Measurements from ENCODE around the gene MARCHF3.

DNA sequence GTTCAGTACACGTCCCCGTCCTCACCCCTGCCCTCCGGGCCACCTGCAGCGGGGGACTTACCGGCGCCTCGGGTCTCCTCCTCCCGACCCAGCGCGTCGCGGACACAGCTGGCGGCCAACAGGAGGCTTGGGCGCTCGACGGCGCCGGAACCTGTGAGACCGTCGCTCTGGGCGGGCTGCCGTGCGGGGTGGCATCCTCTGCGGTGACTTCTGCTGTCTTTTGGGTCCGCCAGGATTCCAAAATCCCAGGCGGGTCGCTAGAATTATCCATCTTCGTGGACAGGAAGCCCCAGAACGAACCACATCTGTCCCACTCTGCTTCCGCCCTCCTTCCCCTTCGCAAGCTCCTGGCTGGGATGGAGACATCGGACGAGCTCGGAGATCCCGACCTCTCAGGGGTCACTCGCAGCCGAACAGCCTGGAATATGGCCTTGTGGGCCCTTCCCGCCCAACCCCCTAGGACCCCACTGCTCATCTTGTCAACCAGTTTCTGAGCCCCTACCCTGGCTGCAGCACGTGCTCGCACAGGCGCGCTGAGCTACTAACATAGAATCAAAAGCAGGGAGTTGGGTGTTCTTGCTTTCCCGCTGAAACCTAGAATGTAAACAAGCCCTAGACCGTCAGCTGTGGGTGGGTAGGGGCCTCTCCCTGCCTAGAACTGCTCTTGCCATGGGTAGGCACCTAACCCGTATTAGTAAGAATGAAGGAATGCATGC is 947 bp upstream of the MARCHF3 start:
- TF ChIP-seq CTCF (IDR thresholded peaks at IDR 0.05) (no peak), POLR2A (IDR thresholded peaks at IDR 0.05) (no peak)
